HepG2 (cell line): ENCODE data around the gene CMPK1. TPM values are rescaled to one million over a fixed set of nuclear protein-coding genes. Genes with fewer than 3 reads are reported as not detected.
A peak's percentile ranks its signal among the peaks of the same experiment; 100 is the strongest.

ENCODE experiments used
- AGO2 ChIP-seq: fragments of 200-400 bp; formaldehyde crosslinking; optimal IDR thresholded peaks from 2 replicates; pipeline ENCODE3; 2017; ENCODE audit warnings: mild to moderate bottlenecking, low read depth, low read length, moderate library complexity
- AKAP8 ChIP-seq: sonication (generic); formaldehyde crosslinking; IDR thresholded peaks from 2 replicates; pipeline ENCODE4 v1.5.1; 2020; ENCODE audit warnings: mild to moderate bottlenecking, missing genetic modification reagents
- ATF7-NPFF ChIP-seq: sonication (generic); formaldehyde crosslinking; IDR thresholded peaks from 2 replicates; pipeline ENCODE4 v1.8.1; 2023; ENCODE audit warnings: mild to moderate bottlenecking, low read depth, missing genetic modification reagents, moderate library complexity
- CBX5 ChIP-seq: sonication (generic); formaldehyde crosslinking; IDR thresholded peaks from 2 replicates; pipeline ENCODE4 v1.4.0; 2020; ENCODE audit warnings: missing genetic modification reagents, borderline replicate concordance
- DNMT3B ChIP-seq: conservative IDR thresholded peaks from 2 replicates; pipeline ENCODE4 v1.6.1; 2016; ENCODE audit warnings: missing biosample characterization, control low read depth
- E2F1 ChIP-seq: sonication (generic); formaldehyde crosslinking; IDR thresholded peaks from 2 replicates; pipeline ENCODE4 v1.5.0; 2020; ENCODE audit warnings: missing genetic modification reagents
- MIXL1 ChIP-seq: IDR thresholded peaks from 2 replicates; pipeline ENCODE4 v1.6.1; 2016
- RNF219 ChIP-seq: sonication (generic); formaldehyde crosslinking; IDR thresholded peaks from 2 replicates; pipeline ENCODE4 v1.5.0; 2020; ENCODE audit warnings: mild to moderate bottlenecking, missing genetic modification reagents
- ZFP82 ChIP-seq: sonication (generic); formaldehyde crosslinking; IDR thresholded peaks from 2 replicates; pipeline ENCODE4 v1.5.1; 2020; ENCODE audit warnings: mild to moderate bottlenecking, missing genetic modification reagents, borderline replicate concordance
- ZFP90 ChIP-seq: sonication (generic); formaldehyde crosslinking; IDR thresholded peaks from 2 replicates; pipeline ENCODE4 v1.8.0; 2022; ENCODE audit warnings: missing genetic modification reagents, mild to moderate bottlenecking, inconsistent platforms, borderline replicate concordance
- ZHX2 ChIP-seq, 2 experiments: sonication (generic) in 1 of 2; formaldehyde crosslinking in 1 of 2; IDR thresholded peaks; 2 replicates each; pipeline versions ENCODE4 v1.6.1 to v1.9.0; 2014 to 2022; ENCODE audit warnings: antibody characterized with exemption in 1 of 2, borderline replicate concordance in 1 of 2, inconsistent platforms in 1 of 2, low read depth in 1 of 2, missing genetic modification reagents in 1 of 2
- ZNF30 ChIP-seq: sonication (generic); formaldehyde crosslinking; IDR thresholded peaks from 2 replicates; pipeline ENCODE4 v1.5.0; 2020; ENCODE audit warnings: mild to moderate bottlenecking, missing genetic modification reagents
- ZNF329 ChIP-seq: sonication (generic); formaldehyde crosslinking; IDR thresholded peaks from 2 replicates; pipeline ENCODE4 v1.9.0; 2021; ENCODE audit warnings: low read depth, mild to moderate bottlenecking, missing genetic modification reagents
- ZNF503 ChIP-seq: sonication (generic); formaldehyde crosslinking; IDR thresholded peaks from 2 replicates; pipeline ENCODE4 v1.4.0; 2020; ENCODE audit warnings: missing genetic modification reagents
- ZNF546 ChIP-seq: sonication (generic); formaldehyde crosslinking; conservative IDR thresholded peaks from 2 replicates; pipeline ENCODE4 v1.8.1; 2023; ENCODE audit warnings: mild to moderate bottlenecking, missing genetic modification reagents
- ZNF746 ChIP-seq: sonication (generic); formaldehyde crosslinking; IDR thresholded peaks from 2 replicates; pipeline ENCODE4 v1.8.0; 2022; ENCODE audit warnings: mild to moderate bottlenecking, missing genetic modification reagents
- polyA plus RNA-seq, 8 experiments: library from polyadenylated mRNA; depleted of rRNA in 3 of 8; stranded (reverse) in 7 of 8; unstranded in 1 of 8; fragments of >200 nt; fragmentation: Illumina TruSeq in 4 of 8; extraction: Trizol in 4 of 8; gene quantifications; 2 replicates each; pipeline versions ENCODE4 v1.2.1 to v1.2.3, GENCODE V29; 2011 to 2016; ENCODE audit warnings: low read depth in 4 of 8, missing spikeins in 1 of 8, mixed read lengths in 1 of 8; ENCODE audit not compliant: insufficient read depth in 1 of 8
- total RNA-seq, 5 experiments: library from RNA; depleted of rRNA; stranded (reverse); fragments of >200 nt; fragmentation: Illumina TruSeq; extraction: Trizol; gene quantifications; 2 replicates each; pipeline ENCODE4 v1.2.3, GENCODE V29; 2016; ENCODE audit warnings: low read depth in 1 of 5

Gene CMPK1
- total and polyA plus RNA-seq, 2 of the 13 experiments (the other 11 are each of a cell fraction or from before 2014, with no cell fraction given): 38.3 to 92.0 TPM

- peak; percentile 64; the same call in 1 of the 2 replicates for TF ChIP-seq ZHX2 (IDR thresholded peaks at IDR 0.05; ENCODE audit: low read depth)
- TF ChIP-seq ZHX2 (CRISPR knock-in tag; IDR thresholded peaks at IDR 0.05; ENCODE audit: borderline replicate concordance): no peak
- peak; percentile 89 for TF ChIP-seq ATF7-NPFF (CRISPR knock-in tag)
- TF ChIP-seq AGO2: no peak
- no peak for TF ChIP-seq MIXL1 (CRISPR knock-in tag)
- TF ChIP-seq ZNF329 (CRISPR knock-in tag): no peak
- TF ChIP-seq ZNF30 (CRISPR knock-in tag): no peak
- no peak for TF ChIP-seq DNMT3B (CRISPR knock-in tag)
- TF ChIP-seq AKAP8 (CRISPR knock-in tag): no peak
- no peak for TF ChIP-seq CBX5 (CRISPR knock-in tag)
- peak; percentile 97 for TF ChIP-seq E2F1 (CRISPR knock-in tag)
- no peak for TF ChIP-seq RNF219 (CRISPR knock-in tag)
- no peak for TF ChIP-seq ZFP82 (CRISPR knock-in tag)
- no peak for TF ChIP-seq ZNF546 (CRISPR knock-in tag)
- no peak for TF ChIP-seq ZNF746 (CRISPR knock-in tag)
- TF ChIP-seq ZNF503 (CRISPR knock-in tag): 0 out of 2 replicates have a peak, but pooled peaks have one; percentile 20
- peak; percentile 63; the same call in 1 of the 2 replicates for TF ChIP-seq ZFP90 (CRISPR knock-in tag)
These were observed 19.5 kb upstream of the CMPK1 start, which contains the start of gene STIL (continued) for GRCh38 chr1:47313915-47314664.
